PC-9 (cell line): Measurements from ENCODE around the gene CXCR5. TPM values are rescaled to one million over a fixed set of nuclear protein-coding genes. Genes with fewer than 3 reads are reported as not detected.

Experiments used
- BruUV-seq: library from RNA; stranded (reverse); fragments of 400-500 nt; replicated peaks from 2 replicates; lab custom pipeline; 2021; lab: Mats Ljungman, UMichigan
- CTCF ChIA-PET: fragments of 300-600 bp; sonication (Branson Sonifier 250); formaldehyde crosslinking; loops from one replicate; lab custom pipeline; 2022; ENCODE audit warnings: antibody characterized with exemption; lab: Charles Lee
- POLR2A ChIA-PET: fragments of 300-600 bp; sonication (Branson Sonifier 250); formaldehyde crosslinking; loops from one replicate; lab custom pipeline; 2022; ENCODE audit warnings: antibody characterized with exemption; ENCODE audit not compliant: unreplicated experiment; lab: Charles Lee
- DNase-seq, 2 experiments: peaks; one replicate each; pipeline versions ENCODE4 v3.0.0 to v3.0.0-alpha.2; 2015 to 2022; ENCODE audit warnings: mixed read lengths in 1 of 2
- H2AFZ ChIP-seq: fragments of 200-600 bp; sonication (generic); 2 replicates; pipeline ENCODE4 v1.8.1; 2017; ENCODE audit warnings: antibody characterized with exemption
- H3F3A ChIP-seq: fragments of 200-600 bp; sonication (generic); 2 replicates; pipeline ENCODE4 v1.8.1; 2017; ENCODE audit warnings: antibody characterized with exemption, mild to moderate bottlenecking, low read depth; ENCODE audit not compliant: insufficient read depth
- H3K27ac ChIP-seq: fragments of 200-600 bp; sonication (generic); 2 replicates; pipeline ENCODE4 v1.6.1; 2016; ENCODE audit warnings: mixed run types
- H3K27me3 ChIP-seq: fragments of 200-600 bp; sonication (generic); 2 replicates; pipeline ENCODE4 v1.6.1; 2016; ENCODE audit warnings: low read depth, mixed run types; ENCODE audit not compliant: insufficient read depth
- H3K36me3 ChIP-seq: fragments of 200-600 bp; sonication (generic); 2 replicates; pipeline ENCODE4 v1.6.1; 2016; ENCODE audit warnings: low read depth, mixed run types
- H3K4me1 ChIP-seq: fragments of 200-600 bp; sonication (generic); replicated peaks from 2 replicates; pipeline ENCODE4 v1.6.1; 2016; ENCODE audit warnings: mixed run types; ENCODE audit not compliant: insufficient read depth
- H3K4me2 ChIP-seq: fragments of 200-600 bp; sonication (generic); 2 replicates; pipeline ENCODE4 v1.6.1; 2017; ENCODE audit warnings: mixed run types
- H3K4me3 ChIP-seq: fragments of 200-600 bp; sonication (generic); 2 replicates; pipeline ENCODE4 v1.6.1; 2016; ENCODE audit warnings: mixed run types
- H3K79me2 ChIP-seq: fragments of 200-600 bp; sonication (generic); 2 replicates; pipeline ENCODE4 v1.6.1; 2017; ENCODE audit warnings: low read depth, mixed run types
- H3K9me2 ChIP-seq: fragments of 200-600 bp; sonication (generic); 2 replicates; pipeline ENCODE4 v1.8.1; 2017; ENCODE audit warnings: mild to moderate bottlenecking; ENCODE audit not compliant: insufficient read depth
- H3K9me3 ChIP-seq: fragments of 200-600 bp; sonication (generic); 2 replicates; pipeline ENCODE4 v1.8.1; 2016; ENCODE audit warnings: low read depth; ENCODE audit not compliant: insufficient read depth
- H4K20me1 ChIP-seq: fragments of 200-600 bp; sonication (generic); 2 replicates; pipeline ENCODE4 v1.8.1; 2017; ENCODE audit not compliant: insufficient read depth
- CTCF ChIP-seq: fragments of 200-600 bp; sonication (generic); conservative IDR thresholded peaks from 2 replicates; pipeline ENCODE4 v1.6.1; 2017; ENCODE audit warnings: mixed run types, antibody characterized with exemption, mild to moderate bottlenecking, moderate library complexity
- EZH2 ChIP-seq: fragments of 200-600 bp; sonication (generic); IDR thresholded peaks from 2 replicates; pipeline ENCODE4 v1.8.0; 2017; ENCODE audit warnings: antibody characterized with exemption, low read depth
- intact Hi-C: fragments of 100-400 bp; cut with micrococcal nuclease; formaldehyde crosslinking; loops from one replicate; pipeline ENCODE4 v1.10.0; 2022; ENCODE audit not compliant: unreplicated experiment
- total RNA-seq: library from RNA; stranded (reverse); gene quantifications from 2 replicates; pipeline ENCODE4 v1.2.3, GENCODE V29; 2021

Gene CXCR5
- total RNA-seq, 1 experiment from 2014 or later: not detected

GRCh38 chr11:118911880-118912741 lies 28.4 kb downstream of the CXCR5 start:
- peaks cover 4% of the 10 kb centered on the region; the same call in 1 of the 2 replicates for H4K20me1 ChIP-seq
- BruUV-seq: no TSS peak
- no peak overlapping the region; the same call in 1 of the 2 replicates for H2AFZ ChIP-seq
- intact Hi-C loops: loop anchor here (1.0 to 5.0 kb wide), 2 partner anchors 293 to 405 kb away; partner anchors contain the start of gene MCAM
- peak overlapping the region; percentile 98 for H3K4me2 ChIP-seq
- peaks cover 82% of the 10 kb centered on the region for H3F3A ChIP-seq
- POLR2A ChIA-PET: interaction anchor here (0.5 to 1.2 kb wide), 12 partner anchors 11 to 726 kb away, joined by 3 to 31 read pairs (median 4); partner anchors contain the start of genes BCL9L and MCAM
- H3K4me1 ChIP-seq: peaks cover 90% of the 10 kb centered on the region
- 0 out of 2 replicates have a peak, but pooled peaks cover 10% of the 10 kb centered on the region for H3K36me3 ChIP-seq
- peak; percentile 96 to 100 for DNase-seq
- TF ChIP-seq CTCF: no peak
- TF ChIP-seq EZH2: no peak
- no peaks in the 10 kb centered on the region for H3K27me3 ChIP-seq
- CTCF ChIA-PET: interaction anchor here (0.6 to 1.8 kb wide), 3 partner anchors 16 to 196 kb away, joined by 6 to 7 read pairs (median 6); partner anchors contain the start of gene DDX6
- H3K27ac ChIP-seq: peak overlapping the region; percentile 96
- H3K79me2 ChIP-seq: peaks cover 85% of the 10 kb centered on the region
- no peaks in the 10 kb centered on the region for H3K9me2 ChIP-seq
- no peaks in the 10 kb centered on the region for H3K9me3 ChIP-seq
- peak overlapping the region; percentile 61 for H3K4me3 ChIP-seq

GRCh38 chr11:118912742-118913410 lies 29.2 kb downstream of the CXCR5 start:
- TSS peak; percentile 69 for BruUV-seq
- peak in 1 of 2 experiments; percentile 81 for DNase-seq
- intact Hi-C loops: loop anchor here (1.0 to 5.0 kb wide), 2 partner anchors 294 to 404 kb away; partner anchors contain the start of gene MCAM

More at GRCh38 chr11:118912742-118913410, 29.2 kb downstream of the CXCR5 start:
- Histone ChIP-seq H3F3A (peaks cover 83% of the 10 kb centered on the region), H3K9me3 (no peaks in the 10 kb centered on the region), H4K20me1 (peaks cover 4% of the 10 kb centered on the region; the same call in 1 of the 2 replicates), H3K36me3 (0 out of 2 replicates have a peak, but pooled peaks cover 2% of the 10 kb centered on the region), H3K4me1 (peaks cover 90% of the 10 kb centered on the region), H3K4me3 (peak overlapping the region; percentile 39; the same call in 1 of the 2 replicates), H3K4me2 (peak overlapping the region; percentile 98), H2AFZ (no peak overlapping the region), H3K79me2 (peaks cover 85% of the 10 kb centered on the region), H3K9me2 (no peaks in the 10 kb centered on the region), H3K27me3 (no peaks in the 10 kb centered on the region), H3K27ac (peak overlapping the region; percentile 96)
- TF ChIP-seq EZH2 (no peak), CTCF (no peak)
- ChIA-PET POLR2A (interaction anchor here (0.6 to 1.2 kb wide), 9 partner anchors 10 to 901 kb away, joined by 3 to 10 read pairs (median 3); partner anchors contain the start of gene BCL9L), CTCF (interaction anchor here (0.6 to 1.8 kb wide), 3 partner anchors 15 to 206 kb away, joined by 5 to 7 read pairs (median 6); partner anchors contain the start of gene DDX6)
